Daoy (cell line): Measurements from ENCODE around the gene DMRTB1. TPM values are rescaled to one million over a fixed set of nuclear protein-coding genes. Genes with fewer than 3 reads are reported as not detected.

ENCODE experiments used
- DNase-seq: peaks from one replicate; pipeline ENCODE4 v3.0.0-alpha.2; 2015; ENCODE audit warnings: low read depth
- total RNA-seq: library from RNA; depleted of rRNA; stranded (reverse); fragments of >200 nt; shearing (Covaris generic); gene quantifications from 2 replicates; pipeline ENCODE4 v1.2.3, GENCODE V29; 2014; rRNA removed

The DMRTB1 gene
- total RNA-seq, 1 experiment from 2014 or later, result not detected

DNA sequence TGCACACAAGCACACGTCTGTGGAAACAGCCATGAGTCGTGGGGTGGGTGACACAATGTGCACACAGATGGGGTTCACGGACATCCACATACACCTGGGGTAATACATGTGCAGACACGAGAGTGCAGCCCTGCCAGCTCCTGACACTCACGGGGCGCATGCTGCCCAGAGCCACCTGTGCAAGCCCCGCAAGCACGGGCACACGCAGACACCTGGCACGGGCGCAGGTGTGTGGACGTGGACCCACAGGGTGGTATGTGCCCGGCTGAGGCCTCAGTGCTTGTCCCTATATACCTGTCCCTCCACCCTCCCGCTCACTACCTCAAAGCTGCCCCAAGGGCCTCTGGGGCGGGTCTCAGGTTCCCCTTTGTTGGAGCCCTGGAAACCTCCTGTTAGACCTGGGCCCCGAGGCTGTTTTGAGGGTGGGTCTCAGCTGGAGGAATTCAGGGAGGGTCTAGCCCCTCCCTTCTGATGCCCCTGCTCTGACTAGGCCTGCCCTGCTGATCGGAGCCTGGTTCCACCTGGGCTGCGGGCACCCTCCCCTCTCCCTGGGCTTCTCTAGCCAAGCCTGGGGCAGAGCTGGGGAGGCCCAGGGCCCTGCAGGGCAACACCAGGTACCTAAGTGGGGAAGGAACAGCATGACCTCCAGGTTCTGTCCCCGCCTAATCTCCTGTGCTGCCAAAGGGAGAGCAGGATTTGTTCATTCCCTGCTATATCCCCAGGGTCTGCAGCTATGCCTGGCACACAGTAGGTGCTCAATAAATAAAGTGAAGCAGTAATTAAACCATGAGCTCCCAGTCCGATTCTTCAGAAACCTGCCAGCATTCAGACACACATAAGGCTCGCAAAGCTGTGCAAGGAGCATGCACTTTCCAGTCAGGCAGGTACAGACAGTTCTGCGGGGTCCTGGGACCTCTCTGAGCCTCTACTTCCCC lies 49.1 kb downstream of the DMRTB1 start:
- DNase-seq, result no peak

DNA sequence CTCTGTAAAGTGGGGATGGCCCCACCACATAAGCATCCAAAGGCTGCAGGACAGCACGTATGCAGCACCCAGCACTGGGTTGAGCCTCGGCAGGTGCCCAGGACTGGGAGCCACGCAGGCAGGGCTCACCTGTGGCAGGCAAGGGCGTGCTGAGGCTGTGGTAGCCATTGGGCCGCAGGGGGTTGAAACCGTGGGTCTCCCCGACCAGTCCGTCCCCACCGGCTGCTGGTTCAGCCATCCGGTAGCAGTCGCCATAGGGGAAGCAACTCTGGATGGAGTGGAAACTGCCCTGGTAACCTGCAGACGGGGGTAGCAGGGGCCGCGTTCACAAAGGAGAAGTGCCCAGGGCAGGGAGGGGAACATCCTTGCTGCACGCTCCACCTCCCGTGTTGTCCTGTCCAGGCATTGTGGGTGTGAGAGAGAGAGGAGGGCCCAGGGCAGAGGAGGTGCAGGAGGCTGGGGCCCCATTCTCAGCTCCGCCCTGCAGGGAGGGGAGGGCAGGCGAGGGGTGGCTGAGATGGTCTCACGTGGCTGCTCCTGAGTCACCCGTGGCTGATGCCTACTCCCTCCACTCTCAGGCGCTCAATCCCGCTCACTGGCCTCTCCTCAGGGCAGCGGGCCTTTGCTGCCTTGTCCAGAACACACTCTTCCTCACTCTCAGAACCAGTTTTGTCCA lies 49.9 kb downstream of the DMRTB1 start:
- peak; percentile 65 for DNase-seq

DNA sequence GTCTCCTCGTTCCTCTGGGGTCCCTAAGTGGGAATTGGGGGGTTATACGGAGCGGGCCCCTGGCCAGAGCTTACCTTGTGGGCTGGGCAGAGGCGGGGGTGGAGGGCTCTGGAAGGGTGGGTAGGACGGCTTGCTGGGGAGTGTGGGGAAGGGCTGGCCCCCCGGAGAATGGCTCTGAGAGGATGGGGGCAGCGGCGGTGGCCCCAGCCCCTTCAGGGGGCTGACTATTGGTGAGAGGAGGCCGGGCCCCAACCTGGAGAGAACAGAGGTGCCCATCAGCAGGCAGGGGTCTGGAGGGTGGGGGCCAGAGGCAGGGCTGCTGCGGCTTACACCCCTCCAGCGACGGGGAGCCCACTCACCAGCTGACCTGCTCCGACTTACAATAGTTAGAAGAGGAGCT lies 50.6 kb downstream of the DMRTB1 start:
- DNase-seq, result no peak

DNA sequence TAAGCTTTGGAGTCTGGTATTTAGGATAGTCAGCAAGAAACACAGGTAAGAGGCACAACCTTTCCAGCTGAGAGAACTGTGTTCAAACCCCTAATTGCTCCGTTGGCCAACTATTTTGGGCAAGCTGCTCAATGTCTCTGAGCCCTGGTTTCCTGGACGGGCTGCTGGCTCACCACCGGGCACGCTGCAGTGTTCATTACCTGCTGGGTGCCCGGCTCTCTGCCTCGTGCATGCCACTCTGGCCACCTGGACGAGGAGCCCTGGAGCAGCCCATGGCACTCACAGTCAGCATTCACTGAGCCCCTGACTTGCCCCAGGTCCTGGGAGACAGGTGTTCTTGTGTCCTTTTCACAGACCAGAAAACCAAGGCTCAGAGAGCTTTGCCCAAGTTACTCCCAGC lies 51.0 kb downstream of the DMRTB1 start:
- DNase-seq, result no peak

DNA sequence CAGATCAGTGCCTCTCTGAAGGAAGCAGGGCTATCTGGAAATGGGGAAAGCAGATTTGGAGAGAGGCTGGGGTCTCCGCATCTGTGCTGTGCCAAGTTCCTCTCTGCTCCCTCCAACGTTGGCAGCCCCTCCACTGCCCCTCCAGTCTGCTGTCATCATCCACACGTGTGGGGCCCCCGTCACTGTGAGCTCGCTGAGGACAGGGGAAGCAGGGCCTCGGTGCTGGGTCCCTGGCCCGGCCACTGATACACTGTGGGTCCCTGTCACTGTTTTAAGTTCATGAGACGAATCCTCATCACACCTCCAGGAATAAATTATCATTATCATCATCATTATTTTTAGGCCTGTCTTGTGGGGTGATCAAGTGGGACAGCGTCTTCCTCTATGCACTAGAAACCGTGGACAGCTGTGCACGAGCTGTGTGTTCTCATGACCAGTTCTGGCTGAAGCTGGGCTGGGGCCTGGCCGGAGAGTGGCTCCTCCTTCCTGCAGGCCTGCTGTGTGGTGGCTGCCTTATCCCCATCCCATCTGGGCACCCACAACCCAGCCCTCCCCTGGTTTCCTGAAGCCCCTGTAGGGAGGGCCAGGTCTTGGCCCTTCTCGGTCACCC lies 52.2 kb downstream of the DMRTB1 start:
- DNase-seq, result no peak

DNA sequence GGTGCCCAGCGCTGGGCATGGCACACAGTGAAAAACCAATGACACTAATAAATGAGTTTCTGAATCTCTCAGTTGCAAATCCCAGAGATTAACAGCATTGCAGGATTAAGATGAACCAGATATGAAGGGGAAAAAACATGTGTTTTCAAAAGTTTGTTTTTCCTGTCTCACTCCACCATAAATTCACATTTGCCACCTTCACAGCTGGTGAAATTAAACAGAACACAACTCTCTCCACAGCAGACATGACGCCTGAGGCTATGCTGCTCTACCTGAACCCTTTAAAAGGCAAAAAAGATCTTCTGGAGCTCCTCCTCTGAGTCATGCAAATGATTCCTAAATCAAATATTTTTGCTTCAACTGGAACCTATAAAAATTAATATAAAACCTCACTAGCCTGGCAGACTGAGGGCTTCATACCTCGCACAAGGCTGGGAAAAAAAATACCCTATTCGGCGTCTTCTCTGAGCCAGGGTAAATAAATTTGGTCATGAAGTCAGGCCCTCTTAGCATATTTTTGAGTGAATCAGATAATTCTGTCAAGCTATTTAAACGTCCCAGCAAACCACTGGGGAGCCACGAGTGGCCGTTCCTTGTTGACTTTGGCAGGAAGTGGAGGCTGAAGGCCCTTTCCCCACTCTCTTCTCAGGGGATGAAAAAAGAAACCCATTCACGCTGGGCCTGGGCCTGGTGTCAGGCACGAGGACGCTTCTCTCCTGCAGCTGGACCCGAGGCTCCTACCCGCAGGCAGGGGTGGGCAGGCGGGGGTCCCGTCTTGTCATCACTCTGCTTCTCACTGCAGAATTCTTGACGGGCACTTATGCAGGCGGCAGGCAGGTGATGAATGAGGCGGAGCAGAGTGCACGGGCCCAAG lies 53.0 kb downstream of the DMRTB1 start:
- peak; percentile 87 for DNase-seq

DNA sequence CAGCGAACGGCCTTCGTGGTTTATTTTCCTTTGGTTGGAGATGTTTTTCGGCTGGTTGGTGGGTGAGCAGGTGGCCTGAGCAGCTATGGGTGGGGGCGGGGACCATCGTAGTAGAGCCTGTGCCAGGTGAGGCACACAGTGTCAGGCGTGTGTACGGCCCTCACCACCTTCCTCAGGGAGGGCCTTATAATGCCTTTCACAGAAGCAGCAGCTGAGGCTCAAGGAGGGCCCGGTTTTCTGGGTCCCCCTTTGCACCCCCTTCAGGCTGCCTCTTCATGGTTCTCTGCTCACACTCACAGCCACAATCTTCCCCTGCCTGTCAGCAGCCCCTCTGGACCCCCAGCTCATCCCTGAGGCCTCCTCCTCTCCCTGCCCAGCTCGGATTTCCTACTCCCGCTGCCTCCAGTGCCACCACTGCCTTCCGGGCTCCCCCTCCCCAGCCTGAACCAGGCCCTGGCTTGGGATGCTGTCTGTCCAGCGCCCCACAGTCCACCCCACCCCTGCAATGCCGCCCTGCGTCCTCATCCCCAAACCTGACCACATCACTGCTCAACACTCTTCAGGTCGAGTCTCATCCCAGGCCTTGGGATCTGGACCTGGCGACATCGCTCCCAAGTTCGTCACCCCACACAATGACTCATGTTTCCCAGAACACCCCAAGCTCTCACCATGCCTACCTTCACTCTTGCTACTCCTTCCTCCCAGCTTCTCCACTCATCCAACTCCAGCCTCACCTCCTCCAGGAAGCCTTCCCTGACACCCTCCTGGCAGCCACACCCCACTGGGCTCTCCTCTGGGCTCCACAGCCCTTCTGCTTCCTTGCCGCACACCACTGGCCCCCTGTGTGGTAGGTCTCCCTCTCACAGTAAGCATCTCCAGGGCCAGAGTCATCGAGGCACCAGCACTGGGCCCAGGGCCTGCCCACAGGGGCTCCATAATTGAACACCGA lies 53.9 kb downstream of the DMRTB1 start:
- peak; percentile 47 for DNase-seq

DNA sequence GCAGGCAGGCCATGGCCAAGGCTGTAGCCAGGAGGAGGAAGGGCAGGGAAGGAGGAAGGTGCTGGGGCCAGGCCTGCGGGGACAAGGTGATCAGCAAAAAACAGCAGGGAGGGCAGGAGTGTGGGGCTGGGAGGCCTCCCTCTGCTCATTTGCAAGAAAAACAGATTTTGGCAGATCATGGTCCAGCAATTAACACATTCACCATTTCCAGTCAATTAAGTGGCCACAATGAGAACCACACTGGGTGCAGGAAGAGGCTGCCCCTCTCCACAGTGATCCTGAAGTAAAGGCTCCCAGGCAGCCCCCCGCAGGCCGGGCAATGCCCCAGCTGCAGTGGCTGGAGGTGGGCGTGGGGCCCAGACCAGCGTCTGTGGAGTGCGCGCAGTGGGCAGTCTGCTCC lies 54.6 kb downstream of the DMRTB1 start:
- no peak for DNase-seq

DNA sequence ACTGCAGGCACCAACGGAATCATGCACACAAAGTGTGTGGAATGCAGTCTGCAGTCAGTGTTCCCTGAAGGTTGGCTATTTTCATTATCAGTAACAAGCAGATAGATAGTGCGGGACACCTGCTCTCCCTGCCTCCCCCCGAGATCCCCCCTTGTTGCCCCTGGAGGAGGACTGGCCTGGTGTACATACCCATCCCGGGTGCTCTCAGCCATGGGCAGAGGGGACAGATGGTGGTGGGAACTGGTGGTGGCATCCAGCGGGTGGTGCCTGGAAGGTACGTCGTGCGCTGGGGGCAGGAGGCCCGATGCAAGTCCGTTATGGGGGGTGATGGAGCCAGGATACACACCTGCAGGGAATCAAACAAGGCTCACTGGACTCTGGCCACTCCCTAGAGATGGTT lies 55.2 kb downstream of the DMRTB1 start:
- no peak for DNase-seq

DNA sequence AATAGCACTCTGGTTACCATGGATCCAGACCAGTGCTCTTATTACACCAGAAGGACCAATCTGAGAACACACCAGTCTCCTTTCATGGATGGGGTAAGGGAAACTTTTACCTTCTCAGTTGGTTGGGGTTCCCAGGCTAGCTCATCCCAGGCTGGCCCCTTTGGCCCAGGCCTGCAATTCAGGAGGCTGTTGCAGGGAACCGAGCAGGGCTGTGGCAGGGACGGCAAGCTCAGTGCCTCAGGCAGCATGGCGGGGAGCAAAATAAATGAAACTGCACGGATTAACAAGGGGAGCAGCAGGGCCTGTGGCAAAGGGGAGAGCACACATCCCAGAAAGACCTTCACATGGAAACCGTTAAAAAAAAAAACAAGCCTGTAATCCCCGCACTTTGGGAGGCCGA lies 57.0 kb downstream of the DMRTB1 start:
- DNase-seq, result no peak

Other genes starting within 250 kb of the DMRTB1 start
- gene CZIB, start 238.8 kb upstream of the DMRTB1 start, total RNA-seq, result 73.9 and 83.4 TPM in 2 replicates
- gene MAGOH, start 220.9 kb upstream of the DMRTB1 start, total RNA-seq, result 51.6 and 60.0 TPM in 2 replicates
- gene LRP8, start 131.3 kb upstream of the DMRTB1 start, total RNA-seq, result 26.9 and 28.1 TPM in 2 replicates